ENCODE results near the gene NHERF2. TPM values are rescaled to one million over a fixed set of nuclear protein-coding genes. Genes with fewer than 3 reads are reported as not detected.
"Not testable (repeated sequence)": the region's sequence is repeated elsewhere in the genome, so short reads cannot be mapped to it uniquely, and the experiment has no call there.

NHERF2 gene
- total RNA-seq, 6 experiments from 2014 or later: 140 to 177 (median 152) TPM

GRCh38 chr16:2033057-2033908 lies 6.6 kb downstream of the NHERF2 start:
- no peaks in the 10 kb centered on the region for H3K9me3 Mint-ChIP-seq
- H3K27me3 Mint-ChIP-seq (ENCODE audit: insufficient read depth): peaks cover 4% of the 10 kb centered on the region; the same call in 1 of the 2 replicates
- H3K4me1 Mint-ChIP-seq (ENCODE audit: low read depth): peaks cover 27% of the 10 kb centered on the region
- peak overlapping the region; percentile 88 for H3K4me3 Mint-ChIP-seq
- TF ChIP-seq CTCF (IDR thresholded peaks at IDR 0.05): no peak
- peak; percentile 76 for DNase-seq
- no peaks in the 10 kb centered on the region for H3K36me3 Mint-ChIP-seq (ENCODE audit: low read depth)
- H3K27ac Mint-ChIP-seq: peak overlapping the region; percentile 89

GRCh38 chr16:2033909-2034695 lies 7.4 kb downstream of the NHERF2 start:
- H3K9me3 Mint-ChIP-seq; H3K27me3 Mint-ChIP-seq (ENCODE audit: insufficient read depth); H3K36me3 Mint-ChIP-seq (ENCODE audit: low read depth): not testable (repeated sequence)
- peak overlapping the region; percentile 91 for H3K27ac Mint-ChIP-seq
- H3K4me1 Mint-ChIP-seq (ENCODE audit: low read depth): peaks cover 26% of the 10 kb centered on the region
- H3K4me3 Mint-ChIP-seq: peak overlapping the region; percentile 88
- peak; percentile 27 for DNase-seq

- DNase-seq: no peak
- H3K4me3 Mint-ChIP-seq: peak overlapping the region; percentile 86
- no peak for TF ChIP-seq CTCF (IDR thresholded peaks at IDR 0.05)
- peaks cover 5% of the 10 kb centered on the region for H3K27me3 Mint-ChIP-seq (ENCODE audit: insufficient read depth)
- H3K4me1 Mint-ChIP-seq (ENCODE audit: low read depth): peaks cover 33% of the 10 kb centered on the region
- H3K27ac Mint-ChIP-seq: peak overlapping the region; percentile 91
- no peaks in the 10 kb centered on the region for H3K36me3 Mint-ChIP-seq (ENCODE audit: low read depth)
- no peaks in the 10 kb centered on the region for H3K9me3 Mint-ChIP-seq
Observed at GRCh38 chr16:2034696-2035430, 8.2 kb downstream of the NHERF2 start.

GRCh38 chr16:2035431-2036199 lies 8.9 kb downstream of the NHERF2 start:
- Mint-ChIP-seq H3K4me1 (ENCODE audit: low read depth) (peaks cover 34% of the 10 kb centered on the region), H3K9me3 (no peaks in the 10 kb centered on the region), H3K27ac (peak overlapping the region; percentile 79), H3K27me3 (ENCODE audit: insufficient read depth) (peaks cover 5% of the 10 kb centered on the region), H3K36me3 (ENCODE audit: low read depth) (no peaks in the 10 kb centered on the region), H3K4me3 (peak overlapping the region; percentile 86)
- DNase-seq: peak; percentile 81
- no peak for TF ChIP-seq CTCF (IDR thresholded peaks at IDR 0.05)

- no peak for TF ChIP-seq CTCF (IDR thresholded peaks at IDR 0.05)
- peak overlapping the region; percentile 79 for H3K27ac Mint-ChIP-seq
- H3K27me3 Mint-ChIP-seq (ENCODE audit: insufficient read depth): peaks cover 5% of the 10 kb centered on the region
- DNase-seq: no peak
- no peaks in the 10 kb centered on the region for H3K36me3 Mint-ChIP-seq (ENCODE audit: low read depth)
- H3K4me3 Mint-ChIP-seq: peak overlapping the region; percentile 86
- H3K4me1 Mint-ChIP-seq (ENCODE audit: low read depth): peaks cover 34% of the 10 kb centered on the region
- no peaks in the 10 kb centered on the region for H3K9me3 Mint-ChIP-seq
Observed at GRCh38 chr16:2036200-2036966, 9.7 kb downstream of the NHERF2 start.

Data from HFFc6 (cell line).